HG02840 (cell line): Measurements from ENCODE around the gene FAAP20.

Experiments
- ATAC-seq: cut with Tn5 transposase; IDR thresholded peaks from one replicate; pipeline ENCODE4 v1.9.1; 2021; ENCODE audit warnings: mild to moderate bottlenecking, moderate library complexity, moderate number of reproducible peaks; ENCODE audit not compliant: unreplicated experiment, low FRiP score

Gene FAAP20

GRCh38 chr1:2197707-2198165, 3.2 kb upstream of the FAAP20 start:
- ATAC-seq = no peak

GRCh38 chr1:2196901-2197638, 2.5 kb upstream of the FAAP20 start:
- ATAC-seq = no peak

GRCh38 chr1:2195785-2196184, 1.2 kb upstream of the FAAP20 start:
- no peak for ATAC-seq

GRCh38 chr1:2194898-2195673, 514 bp upstream of the FAAP20 start:
- ATAC-seq = peak; percentile 56

- ATAC-seq = no peak
These were observed 874 bp downstream of the FAAP20 start for GRCh38 chr1:2193514-2194281.

GRCh38 chr1:2192031-2192995, 2.3 kb downstream of the FAAP20 start:
- no peak for ATAC-seq

GRCh38 chr1:2190491-2190976, 4.0 kb downstream of the FAAP20 start:
- ATAC-seq = no peak

GRCh38 chr1:2189459-2190425, 4.8 kb downstream of the FAAP20 start:
- ATAC-seq = peak; percentile 57

GRCh38 chr1:2188336-2188735, 6.2 kb downstream of the FAAP20 start:
- no peak for ATAC-seq

GRCh38 chr1:2187619-2188018, 7.0 kb downstream of the FAAP20 start:
- no peak for ATAC-seq

- no peak for ATAC-seq
These were observed 7.7 kb downstream of the FAAP20 start for GRCh38 chr1:2186901-2187300.

- ATAC-seq = no peak
These were observed 8.4 kb downstream of the FAAP20 start for GRCh38 chr1:2185880-2186855.

GRCh38 chr1:2184934-2185333, 9.6 kb downstream of the FAAP20 start:
- ATAC-seq = no peak

GRCh38 chr1:2184531-2184930, 10.0 kb downstream of the FAAP20 start:
- ATAC-seq = no peak

GRCh38 chr1:2183937-2184334, 10.6 kb downstream of the FAAP20 start:
- no peak for ATAC-seq

GRCh38 chr1:2182376-2182775, 12.2 kb downstream of the FAAP20 start:
- ATAC-seq = no peak

GRCh38 chr1:2181752-2182151, 12.8 kb downstream of the FAAP20 start:
- ATAC-seq = no peak
